ENCODE measurements around the gene TRAPPC11. TPM values are rescaled to one million over a fixed set of nuclear protein-coding genes. Genes with fewer than 3 reads are reported as not detected.
"Not testable (repeated sequence)": the region's sequence is repeated elsewhere in the genome, so short reads cannot be mapped to it uniquely, and the experiment has no call there.

Gene TRAPPC11
- total RNA-seq, 1 donor from 2014 or later: 23.0 TPM

GRCh38 chr4:183698909-183699308 lies 39.8 kb downstream of the TRAPPC11 start:
- Mint-ChIP-seq H3K27ac (no peak overlapping the region), H3K9me3 (no peaks in the 10 kb centered on the region), H3K27me3 (ENCODE audit: insufficient read depth) (no peaks in the 10 kb centered on the region), H3K4me3 (no peak overlapping the region), H3K36me3 (ENCODE audit: low read depth) (peaks cover 59% of the 10 kb centered on the region), H3K4me1 (ENCODE audit: low read depth) (no peaks in the 10 kb centered on the region)
- no peak for DNase-seq (ENCODE audit: low spot score)
- intact Hi-C loops (cut with micrococcal nuclease): no loop called here

- peaks cover 57% of the 10 kb centered on the region for H3K36me3 Mint-ChIP-seq (ENCODE audit: low read depth)
Measured at GRCh38 chr4:183700407-183700806, 41.3 kb downstream of the TRAPPC11 start.

GRCh38 chr4:183702492-183702891 lies 43.4 kb downstream of the TRAPPC11 start:
- no peak for DNase-seq (ENCODE audit: low spot score)
- Mint-ChIP-seq H3K27ac (no peak overlapping the region), H3K4me1 (ENCODE audit: low read depth) (no peaks in the 10 kb centered on the region), H3K36me3 (ENCODE audit: low read depth) (peaks cover 53% of the 10 kb centered on the region), H3K9me3 (no peaks in the 10 kb centered on the region), H3K4me3 (no peak overlapping the region), H3K27me3 (ENCODE audit: insufficient read depth) (no peaks in the 10 kb centered on the region)
- intact Hi-C loops (cut with micrococcal nuclease): no loop called here

More at GRCh38 chr4:183700407-183700806, 41.3 kb downstream of the TRAPPC11 start:
- Mint-ChIP-seq H3K9me3 (no peaks in the 10 kb centered on the region), H3K27me3 (ENCODE audit: insufficient read depth) (no peaks in the 10 kb centered on the region), H3K27ac (no peak overlapping the region), H3K4me1 (ENCODE audit: low read depth) (no peaks in the 10 kb centered on the region), H3K4me3 (no peak overlapping the region)
- no peak for DNase-seq (ENCODE audit: low spot score)
- intact Hi-C loops (cut with micrococcal nuclease): no loop called here

GRCh38 chr4:183714626-183715025 lies 55.5 kb downstream of the TRAPPC11 start:
- no peaks in the 10 kb centered on the region for H3K4me1 Mint-ChIP-seq (ENCODE audit: low read depth)
- intact Hi-C loops (cut with micrococcal nuclease): no loop called here
- peaks cover 3% of the 10 kb centered on the region for H3K27me3 Mint-ChIP-seq (ENCODE audit: insufficient read depth)
- no peaks in the 10 kb centered on the region for H3K9me3 Mint-ChIP-seq
- DNase-seq (ENCODE audit: low spot score): no peak
- no peak overlapping the region for H3K4me3 Mint-ChIP-seq
- no peak overlapping the region for H3K27ac Mint-ChIP-seq
- peaks cover 15% of the 10 kb centered on the region for H3K36me3 Mint-ChIP-seq (ENCODE audit: low read depth)

GRCh38 chr4:183716302-183716701 lies 57.2 kb downstream of the TRAPPC11 start:
- H3K36me3 Mint-ChIP-seq (ENCODE audit: low read depth): peaks cover 15% of the 10 kb centered on the region
- H3K4me3 Mint-ChIP-seq: no peak overlapping the region
- peaks cover 2% of the 10 kb centered on the region for H3K4me1 Mint-ChIP-seq (ENCODE audit: low read depth)
- H3K27me3 Mint-ChIP-seq (ENCODE audit: insufficient read depth): peaks cover 18% of the 10 kb centered on the region
- H3K27ac Mint-ChIP-seq: no peak overlapping the region
- intact Hi-C loops (cut with micrococcal nuclease): no loop called here
- H3K9me3 Mint-ChIP-seq: no peaks in the 10 kb centered on the region
- no peak for DNase-seq (ENCODE audit: low spot score)

- Mint-ChIP-seq H3K27me3 (ENCODE audit: insufficient read depth) (peaks cover 28% of the 10 kb centered on the region), H3K36me3 (ENCODE audit: low read depth) (peaks cover 2% of the 10 kb centered on the region), H3K27ac (no peak overlapping the region), H3K4me1 (ENCODE audit: low read depth) (peaks cover 15% of the 10 kb centered on the region), H3K4me3 (no peak overlapping the region), H3K9me3 (no peaks in the 10 kb centered on the region)
- intact Hi-C loops (cut with micrococcal nuclease): no loop called here
- no peak for DNase-seq (ENCODE audit: low spot score)
Measured at GRCh38 chr4:183718876-183719275, 59.8 kb downstream of the TRAPPC11 start.

- Mint-ChIP-seq H3K4me1 (ENCODE audit: low read depth) (peaks cover 15% of the 10 kb centered on the region), H3K36me3 (ENCODE audit: low read depth) (no peaks in the 10 kb centered on the region), H3K4me3 (peak overlapping the region; percentile 84), H3K27ac (peak overlapping the region; percentile 71), H3K9me3 (no peaks in the 10 kb centered on the region), H3K27me3 (ENCODE audit: insufficient read depth) (peaks cover 31% of the 10 kb centered on the region)
- intact Hi-C loops (cut with micrococcal nuclease): loop anchor here (1.0 to 5.0 kb wide), 6 partner anchors 63 to 276 kb away; partner anchors contain the start of genes ING2, RWDD4 and TRAPPC11
- peak; percentile 22 for DNase-seq (ENCODE audit: low spot score)
Measured at GRCh38 chr4:183721207-183722081, 62.4 kb downstream of the TRAPPC11 start.

- Mint-ChIP-seq H3K27me3 (ENCODE audit: insufficient read depth) (peaks cover 34% of the 10 kb centered on the region), H3K4me1 (ENCODE audit: low read depth) (peaks cover 15% of the 10 kb centered on the region), H3K4me3 (peak overlapping the region; percentile 84), H3K9me3 (no peaks in the 10 kb centered on the region), H3K27ac (no peak overlapping the region), H3K36me3 (ENCODE audit: low read depth) (no peaks in the 10 kb centered on the region)
- DNase-seq (ENCODE audit: low spot score): peak; percentile 44
- intact Hi-C loops (cut with micrococcal nuclease): loop anchor here (1.0 to 5.0 kb wide), 4 partner anchors 74 to 278 kb away; partner anchors contain the start of gene ING2
Measured at GRCh38 chr4:183722731-183723560, 63.9 kb downstream of the TRAPPC11 start.

GRCh38 chr4:183723561-183724228 lies 64.6 kb downstream of the TRAPPC11 start:
- Mint-ChIP-seq H3K27ac (no peak overlapping the region), H3K4me3 (peak overlapping the region; percentile 77), H3K9me3 (no peaks in the 10 kb centered on the region), H3K4me1 (ENCODE audit: low read depth) (peaks cover 15% of the 10 kb centered on the region), H3K36me3 (ENCODE audit: low read depth) (no peaks in the 10 kb centered on the region), H3K27me3 (ENCODE audit: insufficient read depth) (peaks cover 34% of the 10 kb centered on the region)
- intact Hi-C loops (cut with micrococcal nuclease): loop anchor here (2.0 to 5.0 kb wide), 2 partner anchors 74 to 219 kb away; partner anchors contain the start of gene ING2
- no peak for DNase-seq (ENCODE audit: low spot score)

- Mint-ChIP-seq H3K4me1 (ENCODE audit: low read depth) (peaks cover 15% of the 10 kb centered on the region), H3K27me3 (ENCODE audit: insufficient read depth) (peaks cover 27% of the 10 kb centered on the region)
- DNase-seq (ENCODE audit: low spot score); H3K4me3 Mint-ChIP-seq; intact Hi-C loops (cut with micrococcal nuclease); H3K27ac Mint-ChIP-seq; H3K9me3 Mint-ChIP-seq; H3K36me3 Mint-ChIP-seq (ENCODE audit: low read depth): not testable (repeated sequence)
Measured at GRCh38 chr4:183725585-183725984, 66.5 kb downstream of the TRAPPC11 start.

- Mint-ChIP-seq H3K27ac (no peak overlapping the region), H3K4me3 (no peak overlapping the region), H3K36me3 (ENCODE audit: low read depth) (no peaks in the 10 kb centered on the region), H3K27me3 (ENCODE audit: insufficient read depth) (peaks cover 15% of the 10 kb centered on the region), H3K4me1 (ENCODE audit: low read depth) (peaks cover 7% of the 10 kb centered on the region), H3K9me3 (no peaks in the 10 kb centered on the region)
- intact Hi-C loops (cut with micrococcal nuclease): no loop called here
- no peak for DNase-seq (ENCODE audit: low spot score)
Measured at GRCh38 chr4:183727482-183727881, 68.4 kb downstream of the TRAPPC11 start.

GRCh38 chr4:183728223-183729068 lies 69.4 kb downstream of the TRAPPC11 start:
- DNase-seq (ENCODE audit: low spot score): no peak
- Mint-ChIP-seq H3K27ac (no peak overlapping the region), H3K4me1 (ENCODE audit: low read depth) (peaks cover 3% of the 10 kb centered on the region), H3K36me3 (ENCODE audit: low read depth) (no peaks in the 10 kb centered on the region), H3K4me3 (no peak overlapping the region), H3K27me3 (ENCODE audit: insufficient read depth) (peaks cover 13% of the 10 kb centered on the region), H3K9me3 (no peaks in the 10 kb centered on the region)
- intact Hi-C loops (cut with micrococcal nuclease): no loop called here

Data from activated T-helper 1 cell treated with anti-CD3 and anti-CD28 coated beads, Interleukin-12 subunit alpha, Interleukin-12 subunit beta, Interleukin-2, Interleukin-4 antibody, amounts not matched to agents 30 ng/mL and 10 ng/mL and 1 ng/mL, durations not matched to agents 14 hours and 24 hours and 36 hours (primary cell).